Parathyroid adenoma (tissue), 2 donors: ENCODE data around the gene INHBA.
A peak's percentile ranks its signal among the peaks of the same experiment; 100 is the strongest.

ENCODE experiments used
- H2AFZ ChIP-seq: fragments of 300-600 bp; sonication (generic); one replicate; pipeline ENCODE4 v1.7.0; 2017; ENCODE audit warnings: antibody characterized with exemption, mild to moderate bottlenecking
- H3K27ac ChIP-seq: fragments of 300-600 bp; sonication (generic); one replicate; pipeline ENCODE4 v1.7.0; 2017
- H3K27me3 ChIP-seq: fragments of 300-600 bp; sonication (generic); one replicate; pipeline ENCODE4 v1.7.0; 2017; ENCODE audit warnings: low read length; ENCODE audit not compliant: control insufficient read depth, insufficient read depth
- H3K36me3 ChIP-seq: fragments of 300-600 bp; sonication (generic); one replicate; pipeline ENCODE4 v1.7.0; 2017; ENCODE audit warnings: low read length; ENCODE audit not compliant: control insufficient read depth, insufficient read depth
- H3K4me1 ChIP-seq: fragments of 300-600 bp; sonication (generic); one replicate; pipeline ENCODE4 v1.7.0; 2017; ENCODE audit warnings: control low read depth
- H3K4me2 ChIP-seq: fragments of 300-600 bp; sonication (generic); one replicate; pipeline ENCODE4 v1.7.0; 2017; ENCODE audit warnings: low read length
- H3K4me3 ChIP-seq: fragments of 300-600 bp; sonication (generic); one replicate; pipeline ENCODE4 v1.7.0; 2017; ENCODE audit warnings: low read depth, low read length
- H3K79me2 ChIP-seq: fragments of 300-600 bp; sonication (generic); one replicate; pipeline ENCODE4 v1.7.0; 2017; ENCODE audit warnings: control low read depth
- H3K9ac ChIP-seq: fragments of 300-600 bp; sonication (generic); one replicate; pipeline ENCODE4 v1.7.0; 2017; ENCODE audit warnings: mild to moderate bottlenecking
- H3K9me3 ChIP-seq: fragments of 300-600 bp; sonication (generic); one replicate; pipeline ENCODE4 v1.7.0; 2017; ENCODE audit warnings: low read length; ENCODE audit not compliant: control insufficient read depth
- TF ChIP-seq, protein P1 (sequence below): fragments of 300-600 bp; sonication (generic); IDR thresholded peaks from one replicate; pipeline ENCODE4 v1.7.0; 2017; ENCODE audit warnings: antibody characterized with exemption, mild to moderate bottlenecking
- donor health status: primary hyperparathyroidism.

Gene INHBA

DNA sequence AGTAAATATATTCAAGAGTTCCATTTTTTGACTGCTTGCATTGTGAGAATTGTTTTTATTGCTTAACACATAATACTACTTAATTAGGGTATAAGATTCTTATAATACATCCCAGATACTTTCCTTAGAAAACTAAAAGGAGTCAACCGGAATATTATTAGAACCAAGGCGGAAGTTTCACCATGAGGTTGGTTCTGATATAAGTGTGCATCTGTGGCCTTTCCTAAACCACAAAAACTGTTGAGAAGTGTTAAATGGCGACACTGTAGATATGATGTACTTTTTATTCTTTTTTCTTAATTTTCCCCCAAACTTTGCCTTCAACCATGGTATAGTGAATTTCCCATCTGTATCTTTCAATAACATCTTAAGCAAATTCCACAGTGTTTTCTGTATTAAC, 32.3 kb upstream of the INHBA start:
- Histone ChIP-seq H3K4me1 (no peaks in the 10 kb centered on the region), H3K79me2 (no peaks in the 10 kb centered on the region), H3K36me3 (no peaks in the 10 kb centered on the region), H3K4me3 (no peak overlapping the region), H3K9me3 (no peaks in the 10 kb centered on the region), H3K27me3 (no peaks in the 10 kb centered on the region), H2AFZ (no peak overlapping the region), H3K9ac (no peak overlapping the region), H3K4me2 (no peak overlapping the region), H3K27ac (no peak overlapping the region)
- TF ChIP-seq, protein P1, sequence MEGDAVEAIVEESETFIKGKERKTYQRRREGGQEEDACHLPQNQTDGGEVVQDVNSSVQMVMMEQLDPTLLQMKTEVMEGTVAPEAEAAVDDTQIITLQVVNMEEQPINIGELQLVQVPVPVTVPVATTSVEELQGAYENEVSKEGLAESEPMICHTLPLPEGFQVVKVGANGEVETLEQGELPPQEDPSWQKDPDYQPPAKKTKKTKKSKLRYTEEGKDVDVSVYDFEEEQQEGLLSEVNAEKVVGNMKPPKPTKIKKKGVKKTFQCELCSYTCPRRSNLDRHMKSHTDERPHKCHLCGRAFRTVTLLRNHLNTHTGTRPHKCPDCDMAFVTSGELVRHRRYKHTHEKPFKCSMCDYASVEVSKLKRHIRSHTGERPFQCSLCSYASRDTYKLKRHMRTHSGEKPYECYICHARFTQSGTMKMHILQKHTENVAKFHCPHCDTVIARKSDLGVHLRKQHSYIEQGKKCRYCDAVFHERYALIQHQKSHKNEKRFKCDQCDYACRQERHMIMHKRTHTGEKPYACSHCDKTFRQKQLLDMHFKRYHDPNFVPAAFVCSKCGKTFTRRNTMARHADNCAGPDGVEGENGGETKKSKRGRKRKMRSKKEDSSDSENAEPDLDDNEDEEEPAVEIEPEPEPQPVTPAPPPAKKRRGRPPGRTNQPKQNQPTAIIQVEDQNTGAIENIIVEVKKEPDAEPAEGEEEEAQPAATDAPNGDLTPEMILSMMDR: no peak

DNA sequence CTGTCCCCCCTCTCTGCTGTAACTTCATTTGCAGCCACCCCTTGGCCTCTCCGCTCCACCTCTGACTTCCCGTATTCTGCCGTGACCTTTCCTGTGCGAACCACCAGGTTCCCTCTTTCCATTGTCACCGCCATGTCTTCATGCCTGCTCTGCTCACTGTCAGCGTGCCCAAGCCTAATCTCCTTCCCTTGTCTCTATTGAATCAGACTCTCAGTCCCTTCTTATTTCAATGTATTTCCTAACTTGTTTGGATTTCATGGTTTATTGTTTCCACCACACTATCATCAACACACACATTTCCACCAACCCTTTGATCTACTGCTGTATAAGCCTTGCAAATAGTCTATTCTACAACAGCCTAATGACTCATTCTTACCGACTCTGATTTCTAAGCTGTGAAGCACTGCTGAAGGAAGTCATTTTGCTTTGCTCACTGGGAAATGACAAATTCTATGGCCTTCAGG, 30.0 kb upstream of the INHBA start:
- TF ChIP-seq, protein P1: no peak
- H3K36me3 ChIP-seq: no peaks in the 10 kb centered on the region
- H3K4me2 ChIP-seq: no peak overlapping the region
- no peak overlapping the region for H3K9ac ChIP-seq
- no peak overlapping the region for H3K4me3 ChIP-seq
- no peak overlapping the region for H2AFZ ChIP-seq
- no peaks in the 10 kb centered on the region for H3K79me2 ChIP-seq
- no peaks in the 10 kb centered on the region for H3K9me3 ChIP-seq
- H3K27ac ChIP-seq: no peak overlapping the region
- no peaks in the 10 kb centered on the region for H3K4me1 ChIP-seq
- no peaks in the 10 kb centered on the region for H3K27me3 ChIP-seq

DNA sequence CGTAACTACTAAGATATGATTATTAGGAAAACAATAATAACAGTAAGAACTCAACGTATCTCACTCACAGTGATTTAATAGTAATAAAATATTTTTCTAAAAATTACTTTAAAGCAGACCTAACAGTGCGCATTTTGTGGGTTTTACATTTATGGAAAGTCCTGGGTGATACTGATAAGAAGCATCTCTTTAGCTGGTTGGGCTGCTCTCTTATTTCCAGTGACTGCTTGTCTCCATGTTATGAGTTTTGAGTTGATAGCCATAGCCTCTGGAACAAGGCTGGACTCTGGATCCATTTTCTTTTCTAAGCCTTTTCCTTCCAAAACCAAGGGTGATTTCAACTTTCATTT, 29.5 kb upstream of the INHBA start:
- TF ChIP-seq, protein P1: no peak
- H3K36me3 ChIP-seq: no peaks in the 10 kb centered on the region
- no peak overlapping the region for H3K4me3 ChIP-seq
- H3K4me2 ChIP-seq: no peak overlapping the region
- H3K27ac ChIP-seq: no peak overlapping the region
- no peak overlapping the region for H3K9ac ChIP-seq
- no peaks in the 10 kb centered on the region for H3K79me2 ChIP-seq
- H2AFZ ChIP-seq: no peak overlapping the region
- no peaks in the 10 kb centered on the region for H3K4me1 ChIP-seq
- H3K27me3 ChIP-seq: no peaks in the 10 kb centered on the region
- H3K9me3 ChIP-seq: no peaks in the 10 kb centered on the region

DNA sequence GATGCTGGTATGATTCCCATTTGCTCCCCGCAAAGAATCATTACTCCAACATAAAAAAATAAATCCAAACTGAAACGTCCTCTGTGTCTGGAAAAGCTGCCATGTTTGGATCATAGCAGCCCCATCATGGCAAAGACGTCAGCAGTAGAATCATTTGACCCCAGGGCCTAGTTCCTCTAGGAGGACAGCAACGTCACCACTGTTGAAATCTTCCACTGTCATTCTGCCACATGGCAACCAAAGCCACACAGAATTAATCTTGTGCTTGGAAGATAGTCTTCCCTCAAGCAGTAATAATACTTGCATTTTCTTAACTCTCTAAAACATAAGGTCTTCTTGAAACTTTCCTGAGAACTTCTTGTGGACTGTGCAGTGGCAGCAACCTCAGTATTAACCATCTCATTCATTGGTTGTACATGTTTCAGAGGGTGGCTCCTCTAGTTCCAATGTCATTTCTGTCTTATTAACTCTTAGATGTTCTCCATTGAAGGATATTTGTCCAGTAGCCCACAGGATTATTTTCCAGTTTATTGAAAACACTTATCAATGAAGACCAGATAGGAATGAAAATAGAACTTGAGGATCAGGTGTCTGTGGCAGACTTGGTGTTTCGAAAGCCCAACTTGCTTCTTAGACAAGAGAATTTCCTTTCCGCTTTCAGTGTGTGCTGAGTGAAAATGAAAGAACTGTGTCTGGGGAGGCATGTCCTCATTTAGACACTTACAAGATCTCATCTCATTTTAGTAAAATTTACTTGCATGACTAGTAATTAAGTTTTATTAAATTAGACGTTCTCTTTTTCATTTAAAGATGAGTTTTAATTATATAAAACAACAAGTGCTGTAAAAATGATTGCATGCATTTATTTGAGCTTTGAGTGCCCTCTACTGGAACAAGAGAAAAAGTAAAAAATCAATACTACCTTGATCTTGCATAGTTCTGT, 28.9 kb upstream of the INHBA start:
- Histone ChIP-seq H3K4me2 (no peak overlapping the region), H3K27ac (no peak overlapping the region), H3K27me3 (no peaks in the 10 kb centered on the region), H3K9me3 (no peaks in the 10 kb centered on the region), H3K9ac (no peak overlapping the region), H2AFZ (no peak overlapping the region), H3K36me3 (no peaks in the 10 kb centered on the region), H3K4me3 (no peak overlapping the region), H3K79me2 (no peaks in the 10 kb centered on the region), H3K4me1 (no peaks in the 10 kb centered on the region)
- TF ChIP-seq, protein P1: peak; percentile 5

DNA sequence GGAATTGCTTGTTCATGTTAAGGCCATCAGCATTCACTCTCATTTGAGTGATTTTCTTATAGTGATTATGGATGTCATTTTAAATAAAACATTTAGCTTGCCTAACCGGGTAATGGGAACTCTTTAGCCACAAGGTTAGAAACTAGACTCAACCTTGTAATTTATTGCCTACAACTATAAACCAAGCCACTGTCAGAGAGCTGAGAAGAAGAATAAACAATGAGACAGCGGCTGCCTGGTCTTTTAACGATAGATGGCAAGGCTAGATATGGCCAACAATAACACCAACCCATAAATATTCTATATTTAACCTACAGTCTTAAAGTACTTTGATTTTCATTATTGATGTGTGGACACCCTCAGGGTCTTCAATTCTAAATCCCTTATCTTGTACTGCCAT, 27.8 kb upstream of the INHBA start:
- TF ChIP-seq, protein P1: no peak
- Histone ChIP-seq H3K9ac (no peak overlapping the region), H3K9me3 (no peaks in the 10 kb centered on the region)

More for the DNA sequence above, 27.8 kb upstream of the INHBA start:
- H3K79me2 ChIP-seq: no peaks in the 10 kb centered on the region
- no peaks in the 10 kb centered on the region for H3K27me3 ChIP-seq
- no peak overlapping the region for H2AFZ ChIP-seq
- no peak overlapping the region for H3K27ac ChIP-seq
- H3K36me3 ChIP-seq: no peaks in the 10 kb centered on the region
- H3K4me3 ChIP-seq: no peak overlapping the region
- H3K4me1 ChIP-seq: no peaks in the 10 kb centered on the region
- H3K4me2 ChIP-seq: no peak overlapping the region
